HG03558 (cell line): Measurements from ENCODE around the gene SPINT2.

Experiments used
- ATAC-seq: cut with Tn5 transposase; IDR thresholded peaks from one replicate; pipeline ENCODE4 v1.9.1; 2021; ENCODE audit warnings: moderate number of reproducible peaks; ENCODE audit not compliant: unreplicated experiment; ENCODE audit errors: extremely low read depth

SPINT2 gene

GRCh38 chr19:38266981-38267597 is 2.7 kb downstream of the SPINT2 start:
- no peak for ATAC-seq

- ATAC-seq: no peak
Observed at GRCh38 chr19:38267761-38268483, 3.5 kb downstream of the SPINT2 start.

- no peak for ATAC-seq
Observed at GRCh38 chr19:38268539-38268938, 4.2 kb downstream of the SPINT2 start.

GRCh38 chr19:38270587-38271167 is 6.3 kb downstream of the SPINT2 start:
- no peak for ATAC-seq

- no peak for ATAC-seq
Observed at GRCh38 chr19:38273499-38273898, 9.1 kb downstream of the SPINT2 start.

GRCh38 chr19:38274739-38275138 is 10.4 kb downstream of the SPINT2 start:
- ATAC-seq: no peak

- no peak for ATAC-seq
Observed at GRCh38 chr19:38276942-38277517, 12.7 kb downstream of the SPINT2 start.

GRCh38 chr19:38277549-38277948 is 13.2 kb downstream of the SPINT2 start:
- ATAC-seq: no peak

- ATAC-seq: no peak
Observed at GRCh38 chr19:38277969-38278680, 13.8 kb downstream of the SPINT2 start.

- no peak for ATAC-seq
Observed at GRCh38 chr19:38278751-38279150, 14.4 kb downstream of the SPINT2 start.

GRCh38 chr19:38280030-38280921 is 15.9 kb downstream of the SPINT2 start:
- no peak for ATAC-seq

- no peak for ATAC-seq
Observed at GRCh38 chr19:38281811-38282566, 17.6 kb downstream of the SPINT2 start.

GRCh38 chr19:38283271-38283670 is 18.9 kb downstream of the SPINT2 start:
- no peak for ATAC-seq

- no peak for ATAC-seq
Observed at GRCh38 chr19:38284422-38284821, 20.0 kb downstream of the SPINT2 start.

- no peak for ATAC-seq
Observed at GRCh38 chr19:38285567-38285966, 21.2 kb downstream of the SPINT2 start.

GRCh38 chr19:38287604-38288003 is 23.2 kb downstream of the SPINT2 start:
- ATAC-seq: no peak

- no peak for ATAC-seq
Observed at GRCh38 chr19:38288123-38288855, 23.9 kb downstream of the SPINT2 start.

GRCh38 chr19:38289955-38290354 is 25.6 kb downstream of the SPINT2 start:
- no peak for ATAC-seq
